K562 (cell line): ENCODE measurements around the gene NBEAL2. TPM values are rescaled to one million over a fixed set of nuclear protein-coding genes. Genes with fewer than 3 reads are reported as not detected.
A peak's percentile ranks its signal among the peaks of the same experiment; 100 is the strongest.

Source experiments
- ATAC-seq: fragments of 200-7000 bp; cut with Tn5 transposase; 3 replicates; pipeline ENCODE4 v1.9.1; 2020; ENCODE audit warnings: moderate library complexity
- BruUV-seq: library from RNA; stranded (reverse); fragments of 400-500 nt; replicated peaks from 2 replicates; lab custom pipeline; 2021; lab: Mats Ljungman, UMichigan
- CTCF ChIA-PET: fragments of 300-600 bp; formaldehyde crosslinking; extraction: SDS; loops from one replicate; lab custom pipeline; 2021; ENCODE audit warnings: low intra/inter-chr PET ratio; lab: Yijun Ruan, JAX
- POLR2A ChIA-PET: fragments of 300-600, 350-650 bp; sonication (Branson Sonifier 250); formaldehyde crosslinking; extraction: SDS; loops from one replicate; lab custom pipeline; 2021; ENCODE audit warnings: antibody characterized with exemption, inconsistent platforms; lab: Yijun Ruan, JAX
- DNase-seq, 4 experiments: peaks; one replicate each; pipeline versions ENCODE4 v3.0.0 to v3.0.0-alpha.2; 2011 to 2018; ENCODE audit warnings: low spot score in 3 of 4, mixed read lengths in 3 of 4; ENCODE audit errors: extremely low read depth in 1 of 4
- FAIRE-seq: peaks from 2 replicates; lab custom pipeline; 2011; peaks lifted over from hg19 to GRCh38; lab: Jason Lieb, UNC
- H2AFZ ChIP-seq: 2 replicates; pipeline ENCODE4 v1.6.0; 2011; ENCODE audit warnings: low read depth, low read length, control low read depth, inconsistent platforms
- H3K27ac ChIP-seq: fragments of 200-600 bp; 3 replicates; pipeline ENCODE4 v1.8.0; 2011; ENCODE audit warnings: low read depth, mild to moderate bottlenecking, control low read depth, inconsistent platforms, low read length, moderate library complexity, mixed read lengths; ENCODE audit errors: extremely low read depth
- H3K27me3 ChIP-seq, 2 experiments: fragments of 300-600 bp in 1 of 2; 2 replicates in 1 of 2; 3 replicates in 1 of 2; pipeline versions ENCODE4 v1.6.0 to v1.8.0; 2011; ENCODE audit warnings: inconsistent platforms in 2 of 2, low read length in 2 of 2, mild to moderate bottlenecking in 1 of 2, mixed read lengths in 1 of 2, moderate library complexity in 1 of 2; ENCODE audit not compliant: control insufficient read depth in 2 of 2, insufficient read depth in 2 of 2
- H3K36me3 ChIP-seq: fragments of 300-600 bp; 3 replicates; pipeline ENCODE4 v1.8.0; 2011; ENCODE audit warnings: mild to moderate bottlenecking, low read length, inconsistent platforms; ENCODE audit not compliant: control insufficient read depth, insufficient read depth
- H3K4me1 ChIP-seq, 2 experiments: fragments of 200-600 bp in 1 of 2; replicated peaks in 1 of 2; 2 replicates in 1 of 2; 3 replicates in 1 of 2; pipeline versions ENCODE4 v1.5.1 to v1.8.0; 2011; ENCODE audit warnings: inconsistent platforms in 2 of 2, low read length in 2 of 2, mild to moderate bottlenecking in 1 of 2, mixed read lengths in 1 of 2, moderate library complexity in 1 of 2; ENCODE audit not compliant: control insufficient read depth in 2 of 2, insufficient read depth in 2 of 2
- H3K4me2 ChIP-seq: 2 replicates; pipeline ENCODE4 v1.6.1; 2011; ENCODE audit warnings: low read length, control low read depth, inconsistent platforms, mixed read lengths; ENCODE audit not compliant: insufficient read depth
- H3K4me3 ChIP-seq: fragments of 200-600 bp; sonication (generic), shearing (Covaris generic); 2 replicates; pipeline ENCODE4 v1.5.1; 2016; ENCODE audit warnings: control low read depth, inconsistent platforms
- H3K79me2 ChIP-seq: fragments of 200-600 bp; 3 replicates; pipeline ENCODE4 v1.8.0; 2011; ENCODE audit warnings: low read length, inconsistent platforms; ENCODE audit not compliant: control insufficient read depth, insufficient read depth
- H3K9ac ChIP-seq, 2 experiments: 2 replicates each; pipeline versions ENCODE4 v1.6.0 to v1.6.1; 2011; ENCODE audit warnings: low read depth in 2 of 2, low read length in 2 of 2, control low read depth in 1 of 2, inconsistent platforms in 1 of 2, mild to moderate bottlenecking in 1 of 2, mixed read lengths in 1 of 2; ENCODE audit not compliant: insufficient read depth in 1 of 2
- H3K9me1 ChIP-seq: one replicate; pipeline ENCODE4 v1.6.0; 2011; ENCODE audit warnings: inconsistent platforms, mild to moderate bottlenecking, low read length, moderate library complexity; ENCODE audit not compliant: control insufficient read depth, insufficient read depth
- H3K9me3 ChIP-seq: replicated peaks from 2 replicates; pipeline ENCODE4 v1.5.1; 2011; ENCODE audit warnings: low read depth, low read length, inconsistent platforms; ENCODE audit not compliant: control insufficient read depth, insufficient read depth
- H4K20me1 ChIP-seq: replicated peaks from 2 replicates; pipeline ENCODE4 v1.6.1; 2011; ENCODE audit warnings: low read length, inconsistent platforms, mixed read lengths; ENCODE audit not compliant: control insufficient read depth, insufficient read depth
- ARHGAP35 ChIP-seq: fragments of 450-650 bp; IDR thresholded peaks from 2 replicates; pipeline ENCODE4 v1.6.1; 2018; ENCODE audit not compliant: partially characterized antibody
- ELK1 ChIP-seq: sonication (generic); formaldehyde crosslinking; IDR thresholded peaks from 2 replicates; pipeline ENCODE4 v1.8.1; 2022; ENCODE audit warnings: missing genetic modification reagents
- GATAD2A ChIP-seq: fragments of 450-650 bp; IDR thresholded peaks from 2 replicates; pipeline ENCODE4 v1.6.1; 2017
- HDGF ChIP-seq: fragments of 450-650 bp; IDR thresholded peaks from 2 replicates; pipeline ENCODE4 v1.6.1; 2016
- JUN ChIP-seq, 2 experiments: sonication (generic) in 1 of 2; formaldehyde crosslinking in 1 of 2; IDR thresholded peaks; 2 replicates each; pipeline versions ENCODE4 v1.6.1 to v1.8.0; 2012 to 2022; ENCODE audit warnings: borderline replicate concordance in 2 of 2, mild to moderate bottlenecking in 2 of 2, improper control_type of control experiment in 1 of 2, low read depth in 1 of 2, low read length in 1 of 2, missing genetic modification reagents in 1 of 2
- NR2C2 ChIP-seq, 2 experiments: fragments of 200-800 bp in 1 of 2; sonication (Bioruptor generic) in 1 of 2; sonication (generic) in 1 of 2; formaldehyde crosslinking in 1 of 2; IDR thresholded peaks; 2 replicates each; pipeline versions ENCODE4 v1.6.1 to v1.8.0; 2016 to 2022; ENCODE audit warnings: mild to moderate bottlenecking in 1 of 2, missing compliant biosample characterization in 1 of 2, missing genetic modification characterization in 1 of 2, missing genetic modification reagents in 1 of 2
- POLR2AphosphoS2 ChIP-seq: IDR thresholded peaks from 2 replicates; pipeline ENCODE4 v1.6.1; 2012; ENCODE audit warnings: low read length, improper control_type of control experiment
- POLR2G ChIP-seq: fragments of 200-400 bp; formaldehyde crosslinking; IDR thresholded peaks from 2 replicates; pipeline ENCODE4 v1.6.1; 2017; ENCODE audit warnings: low read depth, mild to moderate bottlenecking, antibody characterized with exemption, low read length, moderate library complexity
- RBFOX2 ChIP-seq: fragments of 200-400 bp; formaldehyde crosslinking; IDR thresholded peaks from 2 replicates; pipeline ENCODE4 v1.6.1; 2017; ENCODE audit warnings: low read depth, mild to moderate bottlenecking, low read length, moderate library complexity
- SAFB2 ChIP-seq: fragments of 200-400 bp; formaldehyde crosslinking; IDR thresholded peaks from 2 replicates; pipeline ENCODE4 v1.6.1; 2018; ENCODE audit warnings: borderline replicate concordance, low read length, low read depth, moderate library complexity; ENCODE audit not compliant: severe bottlenecking
- SMAD3 ChIP-seq: fragments of 450-650 bp; formaldehyde crosslinking; conservative IDR thresholded peaks from 2 replicates; pipeline ENCODE4 v1.4.0; 2020; ENCODE audit warnings: mild to moderate bottlenecking
- SNIP1 ChIP-seq: fragments of 450-650 bp; IDR thresholded peaks from 2 replicates; pipeline ENCODE4 v1.7.1; 2017; ENCODE audit warnings: low read depth, mild to moderate bottlenecking
- SUPT5H ChIP-seq: fragments of 450-650 bp; IDR thresholded peaks from 2 replicates; pipeline ENCODE4 v1.6.1; 2016
- TCF3 ChIP-seq: sonication (generic); formaldehyde crosslinking; IDR thresholded peaks from 2 replicates; pipeline ENCODE4 v1.4.0; 2020; ENCODE audit warnings: mild to moderate bottlenecking, missing genetic modification reagents
- THRAP3 ChIP-seq: fragments of 450-650 bp; IDR thresholded peaks from 2 replicates; pipeline ENCODE4 v1.6.1; 2016; ENCODE audit warnings: mild to moderate bottlenecking, inconsistent platforms, borderline replicate concordance
- ZBTB8A ChIP-seq: fragments of 450-650 bp; IDR thresholded peaks from 2 replicates; pipeline ENCODE4 v1.6.1; 2018; ENCODE audit warnings: mild to moderate bottlenecking, moderate library complexity; ENCODE audit not compliant: partially characterized antibody
- ZFP1 ChIP-seq: fragments of 450-650 bp; formaldehyde crosslinking; IDR thresholded peaks from 2 replicates; pipeline ENCODE4 v1.4.0; 2020; ENCODE audit warnings: mild to moderate bottlenecking, mixed read lengths
- ZNF41 ChIP-seq: fragments of 250-450 bp; sonication (Bioruptor Pico); conservative IDR thresholded peaks from 2 replicates; pipeline ENCODE4 v1.4.0; 2020; ENCODE audit warnings: mild to moderate bottlenecking
- WGBS: fragments of 100-300 bp; shearing (Covaris generic); methylation state at CpG from one replicate; pipeline ENCODE4 v1.1.6; 2016; ENCODE audit warnings: low coverage, mixed read lengths; ENCODE audit not compliant: insufficient coverage; ENCODE audit errors: missing lambda C conversion rate; 5-methylcytosine and 5-hydroxymethylcytosine counted together
- in situ Hi-C: fragments of 300-500 bp; cut with MboI; formaldehyde crosslinking; loops from 4 replicates; pipeline ENCODE4 v1.15.0; 2018; ENCODE audit warnings: inconsistent platforms, mixed read lengths
- intact Hi-C: fragments of 100-400 bp; cut with micrococcal nuclease; formaldehyde crosslinking; loops from 2 replicates; pipeline ENCODE4 v1.14.2; 2022
- polyA plus RNA-seq, 8 experiments: library from polyadenylated mRNA; depleted of rRNA in 4 of 8; stranded (reverse) in 5 of 8; unstranded in 3 of 8; fragments of >200 nt; fragmentation: Nextera tagmentation in 2 of 8; fragmentation: Illumina TruSeq in 1 of 8; extraction: Ambion mirVana in 2 of 8; extraction: Trizol in 1 of 8; gene quantifications; 2 replicates each; pipeline versions ENCODE4 v1.2.1 to v1.2.3, GENCODE V29; 2011 to 2014; ENCODE audit warnings: inconsistent platforms in 1 of 8, missing spikeins in 1 of 8
- total RNA-seq, 7 experiments: library from RNA; depleted of rRNA in 6 of 7; stranded (reverse); fragments of >200 nt in 6 of 7; fragmentation: Illumina TruSeq in 2 of 7; extraction: Trizol in 2 of 7; gene quantifications; 2 replicates each; pipeline versions ENCODE4 v1.2.1 to v1.2.3, GENCODE V29; 2011 to 2021; ENCODE audit warnings: low replicate concordance in 1 of 7
- TF ChIP-seq, protein P1 (sequence below): fragments of 450-650 bp; formaldehyde crosslinking; conservative IDR thresholded peaks from 2 replicates; pipeline ENCODE4 v1.4.0; 2022; ENCODE audit warnings: mild to moderate bottlenecking, missing genetic modification characterization

Gene NBEAL2
- total and polyA plus RNA-seq, 9 of the 15 experiments (the other 6 are each of a cell fraction or from before 2014, with no cell fraction given): 0.06 to 114 (median 29.6) TPM

GRCh38 chr3:46996689-46997452, 17.4 kb downstream of the NBEAL2 start:
- FAIRE-seq (no peak), DNase-seq (no peak), ATAC-seq (no peak)
- Histone ChIP-seq H3K4me3 (no peak overlapping the region), H3K9me1 (no peaks in the 10 kb centered on the region), H4K20me1 (peaks cover 8% of the 10 kb centered on the region; the same call in 1 of the 2 replicates), H3K4me1 (peaks cover 0 to 59% of the 10 kb centered on the region in 2 experiments; a peak in 2 of 5 replicates), H3K36me3 (peaks cover 98% of the 10 kb centered on the region), H3K27me3 (no peaks in the 10 kb centered on the region), H3K79me2 (no peaks in the 10 kb centered on the region), H3K9me3 (no peaks in the 10 kb centered on the region), H3K27ac (no peak overlapping the region), H3K4me2 (no peak overlapping the region), H3K9ac (peak overlapping the region in 1 of 2 experiments; percentile 75; a peak in 2 of 4 replicates), H2AFZ (no peak overlapping the region)
- POLR2A ChIA-PET: interaction anchor here (0.6 to 2.9 kb wide), 8 partner anchors 9 to 730 kb away, joined by 3 to 16 read pairs (median 3); partner anchors contain the start of gene PTPN23
- BruUV-seq: no TSS peak
- intact Hi-C loops: loop anchor here (10.0 kb wide), 1 partner anchor 292 kb away; the partner anchor contains the start of gene TMIE
- in situ Hi-C loops: no loop called here
- CTCF ChIA-PET: interaction anchor here (0.7 to 3.8 kb wide), 2 partner anchors 45 to 73 kb away, joined by 3 to 33 read pairs; no protein-coding TSS in a partner anchor
- WGBS: 83% methylated on average over 12 of the region's 12 CpGs
- no peak for TF ChIP-seq HDGF
- TF ChIP-seq TCF3 (CRISPR knock-in tag): no peak
- no peak for TF ChIP-seq SNIP1
- no peak for TF ChIP-seq SMAD3
- TF ChIP-seq ZBTB8A: no peak
- TF ChIP-seq ARHGAP35: no peak
- 0 out of 2 replicates have a peak, but pooled peaks have one; percentile 59 for TF ChIP-seq POLR2AphosphoS2
- no peak for TF ChIP-seq ZFP1 (CRISPR knock-in tag)
- no peak for TF ChIP-seq JUN (IDR thresholded peaks at IDR 0.05; ENCODE audit: borderline replicate concordance, low read depth, low read length)
- no peak for TF ChIP-seq JUN (CRISPR knock-in tag; IDR thresholded peaks at IDR 0.05; ENCODE audit: borderline replicate concordance)
- TF ChIP-seq ZNF41: no peak
- 0 out of 2 replicates have a peak, but pooled peaks have one; percentile 27 for TF ChIP-seq NR2C2 (CRISPR knock-in tag; IDR thresholded peaks at IDR 0.05)
- TF ChIP-seq NR2C2 (tag; IDR thresholded peaks at IDR 0.05): no peak
- TF ChIP-seq THRAP3: no peak
- no peak for TF ChIP-seq ELK1 (CRISPR knock-in tag)
- TF ChIP-seq SUPT5H: peak; percentile 31; the same call in 1 of the 2 replicates
- TF ChIP-seq SAFB2: no peak
- TF ChIP-seq GATAD2A: no peak
- peak; percentile 53 for TF ChIP-seq POLR2G
- TF ChIP-seq, protein P1, sequence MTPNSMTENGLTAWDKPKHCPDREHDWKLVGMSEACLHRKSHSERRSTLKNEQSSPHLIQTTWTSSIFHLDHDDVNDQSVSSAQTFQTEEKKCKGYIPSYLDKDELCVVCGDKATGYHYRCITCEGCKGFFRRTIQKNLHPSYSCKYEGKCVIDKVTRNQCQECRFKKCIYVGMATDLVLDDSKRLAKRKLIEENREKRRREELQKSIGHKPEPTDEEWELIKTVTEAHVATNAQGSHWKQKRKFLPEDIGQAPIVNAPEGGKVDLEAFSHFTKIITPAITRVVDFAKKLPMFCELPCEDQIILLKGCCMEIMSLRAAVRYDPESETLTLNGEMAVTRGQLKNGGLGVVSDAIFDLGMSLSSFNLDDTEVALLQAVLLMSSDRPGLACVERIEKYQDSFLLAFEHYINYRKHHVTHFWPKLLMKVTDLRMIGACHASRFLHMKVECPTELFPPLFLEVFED (CRISPR knock-in tag): no peak
- TF ChIP-seq RBFOX2: peak; percentile 52; the same call in 1 of the 2 replicates
